HG03460 (cell line): Measurements from ENCODE around the gene GREB1L.
"Not testable (repeated sequence)": the region's sequence is repeated elsewhere in the genome, so short reads cannot be mapped to it uniquely, and the experiment has no call there.

Experiments
- ATAC-seq: cut with Tn5 transposase; IDR thresholded peaks from one replicate; pipeline ENCODE4 v1.9.1; 2021; ENCODE audit not compliant: unreplicated experiment

Gene GREB1L

DNA sequence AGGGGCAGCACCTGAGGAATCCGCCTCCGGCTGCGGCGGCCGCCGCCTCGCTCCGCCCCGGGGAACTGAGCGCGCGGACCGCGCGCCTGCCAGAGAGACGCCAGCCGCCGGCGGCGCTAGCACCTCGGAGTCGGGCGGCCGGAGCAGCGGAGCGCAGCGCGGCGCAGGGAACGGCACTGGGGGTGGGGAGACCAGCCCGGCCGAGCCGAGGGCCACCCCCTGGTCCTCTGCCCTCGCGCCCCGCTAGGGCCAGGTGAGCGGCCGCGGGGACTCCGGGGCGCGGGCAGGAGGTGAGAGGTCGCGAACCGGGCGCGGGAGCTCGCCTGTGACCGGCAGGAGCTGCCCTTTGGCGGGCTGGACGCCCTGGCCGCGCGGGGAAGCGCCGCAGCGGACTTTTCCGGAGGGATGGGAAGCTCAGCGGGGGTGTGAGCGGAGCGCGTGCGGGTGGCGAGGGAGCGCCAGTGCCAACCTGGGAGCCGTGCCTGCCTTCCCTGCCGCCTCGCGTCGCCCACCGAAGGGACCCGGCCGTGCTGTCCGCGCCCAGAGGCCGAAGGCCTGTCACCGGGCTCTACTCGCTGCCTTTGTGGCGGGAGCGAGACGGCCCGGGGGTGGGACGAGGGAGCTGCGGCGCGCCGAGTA, at the start of gene GREB1L:
Gene GREB1L, plus strand, starts transcription at position 92 of the 639 bp plus-strand sequence. CDS start 141,287 bp downstream, outside the sequence.
- no peak for ATAC-seq

DNA sequence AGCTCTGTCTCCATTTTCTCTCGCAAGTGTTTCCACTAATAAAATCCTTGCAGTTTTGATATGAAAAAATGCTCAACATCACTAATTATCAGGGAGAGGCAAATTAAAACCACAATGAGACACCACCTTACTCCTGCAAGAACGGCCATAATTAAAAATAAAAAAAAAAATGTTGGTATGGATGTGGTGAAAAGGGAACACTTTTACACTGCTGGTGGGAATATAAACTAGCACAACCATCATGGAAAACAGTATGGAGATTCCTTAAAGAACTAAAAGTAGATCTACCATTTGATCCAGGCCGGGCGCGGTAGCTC, 49.8 kb upstream of the GREB1L start:
- no peak for ATAC-seq

- ATAC-seq, result no peak
Measured at GRCh38 chr18:21194871-21195771, 46.9 kb upstream of the GREB1L start.

- ATAC-seq, result no peak
Measured at GRCh38 chr18:21196426-21196825, 45.6 kb upstream of the GREB1L start.

GRCh38 chr18:21203126-21203525, 38.9 kb upstream of the GREB1L start:
- no peak for ATAC-seq

GRCh38 chr18:21203542-21204241, 38.3 kb upstream of the GREB1L start:
- ATAC-seq, result no peak

DNA sequence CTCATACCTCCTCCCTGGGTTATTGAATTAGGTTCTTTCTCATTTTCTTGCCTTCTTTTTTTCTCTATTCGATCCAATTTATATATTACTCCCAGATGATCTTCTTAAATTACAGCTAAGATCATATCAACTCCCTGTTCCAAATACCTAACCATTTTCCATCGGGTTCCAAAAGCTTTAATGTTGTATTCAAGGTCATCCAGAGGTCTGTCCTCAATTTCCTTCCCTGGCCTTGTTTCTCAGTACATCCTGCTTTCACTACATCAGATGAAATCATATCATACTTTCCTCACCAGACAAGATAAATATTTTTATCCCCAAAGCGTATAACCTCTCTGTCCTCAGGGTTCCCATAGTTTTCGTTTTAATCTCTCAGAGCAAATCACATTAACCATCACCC, 36.3 kb upstream of the GREB1L start:
- ATAC-seq, result no peak

DNA sequence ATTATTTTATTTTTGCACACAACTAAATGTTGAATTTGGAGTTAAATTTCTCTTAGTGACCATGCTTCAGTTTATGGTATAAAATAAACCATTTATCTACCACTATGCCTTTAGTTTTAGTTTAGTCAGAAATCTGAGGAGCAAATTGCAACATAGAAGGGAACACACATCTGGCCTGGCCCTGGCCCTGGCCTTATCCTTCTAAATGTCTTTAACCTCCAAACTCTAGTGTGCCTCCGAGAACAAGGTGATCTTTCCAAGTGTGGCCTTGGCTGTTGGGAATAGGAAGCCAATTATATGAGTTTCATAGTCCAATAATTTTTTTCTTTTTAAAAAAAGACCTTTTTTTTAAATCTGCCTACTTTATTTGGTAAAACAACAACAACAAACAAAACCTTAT, 31.8 kb upstream of the GREB1L start:
- ATAC-seq, result no peak

DNA sequence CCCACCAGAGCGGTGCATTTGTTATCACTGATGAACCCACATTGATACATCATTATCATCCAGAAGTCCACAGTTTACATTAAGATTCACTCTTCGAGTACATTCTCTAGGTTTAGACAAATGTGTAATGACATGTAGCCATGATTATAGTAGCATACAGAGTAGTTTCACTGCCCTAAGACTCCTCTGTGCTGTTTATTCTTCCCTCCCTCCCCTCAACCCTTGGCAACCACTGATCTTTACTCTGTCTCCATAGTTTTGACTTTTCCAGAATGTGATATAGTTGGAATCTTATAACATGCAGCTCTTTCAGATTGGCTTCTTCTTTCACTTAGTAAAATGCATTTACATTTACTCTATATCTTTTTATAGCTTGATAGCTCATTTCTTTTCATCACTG, 31.2 kb upstream of the GREB1L start:
- no peak for ATAC-seq

DNA sequence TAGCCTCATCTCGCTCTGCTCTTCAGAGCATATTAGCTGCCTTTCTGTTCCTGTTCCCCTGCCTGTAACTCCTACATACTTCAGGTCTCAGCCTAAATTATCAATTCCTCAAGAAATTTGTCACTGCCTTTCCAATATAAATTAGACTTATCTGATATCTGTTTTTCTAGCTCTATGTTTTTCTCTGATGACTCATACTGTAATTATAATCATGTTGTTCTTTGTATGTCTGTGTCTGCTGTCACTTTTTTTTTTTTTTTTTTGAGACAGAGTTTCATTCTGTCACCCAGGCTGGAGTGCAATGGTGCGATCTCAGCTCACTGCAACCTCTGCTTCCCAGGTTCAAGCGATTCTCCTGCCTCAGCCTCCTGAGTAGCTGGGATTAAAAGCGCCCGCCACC, 27.6 kb upstream of the GREB1L start:
- not testable (repeated sequence) for ATAC-seq

DNA sequence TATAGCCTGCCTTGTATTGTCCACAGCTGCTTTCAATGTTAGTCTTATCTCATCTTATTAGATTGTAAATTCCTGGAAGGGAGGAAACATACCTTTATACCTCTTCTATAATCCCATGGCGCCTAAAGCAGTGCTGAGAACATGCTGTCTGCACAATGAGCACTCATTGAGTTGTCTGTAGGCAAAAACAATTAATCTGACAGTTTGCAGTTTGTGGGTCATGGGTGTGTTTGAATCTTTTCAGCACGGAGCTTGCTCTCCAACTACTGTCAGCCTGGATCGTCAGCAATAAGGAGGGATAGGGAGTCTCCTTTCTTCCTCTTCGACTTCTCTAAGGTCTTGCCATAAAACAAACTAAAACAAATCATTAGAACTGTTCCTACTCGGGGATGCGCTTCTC, 26.5 kb upstream of the GREB1L start:
- ATAC-seq, result no peak

DNA sequence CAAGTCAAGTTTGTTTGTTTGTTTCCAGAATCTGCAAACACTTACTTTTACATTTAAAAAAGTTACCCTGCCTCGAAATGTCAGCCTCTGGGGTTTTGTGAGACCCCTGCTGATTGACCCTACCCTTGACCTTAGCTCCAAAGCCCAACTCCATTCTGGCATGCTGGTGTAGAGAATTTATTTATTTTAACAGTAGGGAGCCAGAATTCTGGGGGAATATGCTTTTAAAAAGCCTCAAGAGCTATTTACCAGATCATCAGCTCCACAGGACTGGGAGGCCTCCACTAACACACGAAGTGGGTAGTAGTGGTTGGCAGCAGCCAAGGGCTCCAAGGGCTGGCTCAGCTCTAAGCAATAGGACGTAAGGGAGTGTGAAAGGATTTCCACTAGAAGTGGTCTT, 23.2 kb upstream of the GREB1L start:
- no peak for ATAC-seq

GRCh38 chr18:21230436-21230835, 11.6 kb upstream of the GREB1L start:
- ATAC-seq, result no peak

DNA sequence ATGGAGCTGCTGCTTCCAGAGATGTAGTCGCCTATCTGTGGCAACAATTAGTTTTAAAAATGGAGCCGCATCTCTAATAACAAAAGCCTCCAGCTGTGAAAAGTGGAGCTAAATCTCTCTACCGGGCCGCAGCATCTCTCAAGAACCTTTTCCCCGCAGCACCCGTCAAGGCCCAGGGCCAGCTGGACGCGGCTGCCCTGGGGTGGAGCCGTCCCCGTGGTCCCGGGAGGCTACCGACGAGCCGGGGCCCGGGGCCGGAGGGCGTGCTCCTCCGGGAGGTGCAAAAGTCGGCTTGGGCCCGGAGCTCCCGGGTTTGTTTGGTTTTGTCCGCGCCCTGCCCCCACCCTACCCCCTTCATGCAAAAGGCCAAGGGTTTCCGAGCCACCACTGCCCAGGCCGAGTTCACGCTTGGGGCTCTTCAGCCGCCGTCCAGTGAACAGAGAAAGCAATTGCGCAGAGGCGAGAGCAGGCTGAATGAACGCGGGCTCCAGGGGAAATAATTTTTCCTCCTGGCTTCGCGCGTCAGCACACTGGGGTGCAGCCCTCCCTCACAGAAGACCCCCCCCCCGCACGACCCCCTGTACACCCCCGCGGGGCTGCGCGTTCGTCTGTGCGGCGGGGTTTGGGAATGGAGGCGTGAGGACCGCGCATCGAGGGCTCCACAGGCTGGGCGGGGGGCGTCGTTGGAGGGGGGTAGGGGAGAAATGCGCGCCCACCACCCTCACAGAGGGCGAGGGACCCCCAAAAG, 557 bp upstream of the GREB1L start:
- ATAC-seq, result no peak

DNA sequence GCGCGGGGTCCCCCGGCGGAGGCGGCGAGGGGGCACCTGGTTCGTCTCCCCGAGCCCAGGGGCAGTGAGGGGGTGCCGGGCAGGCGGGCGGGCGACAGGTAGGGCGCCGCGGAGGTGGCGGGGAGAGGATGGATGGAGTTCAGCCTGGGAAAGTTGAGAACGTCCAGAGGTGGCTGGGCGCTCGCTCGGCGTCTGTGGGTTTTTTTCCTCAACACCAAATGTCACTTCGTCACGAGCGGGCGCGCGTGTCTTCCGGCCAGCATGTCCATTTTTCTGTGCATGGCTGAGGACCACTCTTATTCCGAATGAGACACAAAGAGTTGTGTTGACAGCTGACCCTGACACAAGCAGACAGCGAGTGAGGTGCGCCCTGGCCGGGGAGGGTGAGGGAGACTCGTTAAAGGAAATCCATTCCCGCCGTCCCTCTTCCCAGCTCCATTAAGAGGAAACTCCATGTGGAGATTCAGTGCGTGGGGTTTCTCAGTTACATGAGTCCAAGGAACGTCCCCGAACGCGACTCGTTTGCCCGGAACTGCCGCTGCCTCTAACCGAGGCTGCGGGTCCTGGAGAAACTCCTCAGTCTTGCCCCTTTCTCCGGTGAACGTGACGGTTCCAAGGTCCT, 859 bp downstream of the GREB1L start:
- ATAC-seq, result no peak

GRCh38 chr18:21254576-21254975, 12.5 kb downstream of the GREB1L start:
- ATAC-seq, result no peak

DNA sequence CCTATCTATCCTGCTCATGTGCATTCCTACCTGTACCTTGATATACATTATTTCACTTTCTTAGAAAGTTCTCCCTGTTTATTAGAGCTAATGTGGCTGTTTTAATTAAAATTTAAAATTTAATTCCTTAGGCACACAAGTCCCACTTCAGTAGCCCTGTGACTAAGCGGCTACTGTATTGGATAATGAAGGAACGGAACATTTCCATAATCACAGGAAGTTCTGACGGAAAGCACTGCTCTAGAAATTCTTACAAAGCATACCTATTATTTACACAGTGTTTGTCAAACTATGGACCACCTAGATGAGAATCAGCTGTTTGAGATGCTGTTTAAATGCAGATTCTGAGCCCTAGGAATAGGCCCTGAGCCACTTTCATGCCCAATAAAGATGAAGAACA, 13.2 kb downstream of the GREB1L start:
- ATAC-seq, result no peak

GRCh38 chr18:21257386-21257785, 15.4 kb downstream of the GREB1L start:
- ATAC-seq, result no peak

DNA sequence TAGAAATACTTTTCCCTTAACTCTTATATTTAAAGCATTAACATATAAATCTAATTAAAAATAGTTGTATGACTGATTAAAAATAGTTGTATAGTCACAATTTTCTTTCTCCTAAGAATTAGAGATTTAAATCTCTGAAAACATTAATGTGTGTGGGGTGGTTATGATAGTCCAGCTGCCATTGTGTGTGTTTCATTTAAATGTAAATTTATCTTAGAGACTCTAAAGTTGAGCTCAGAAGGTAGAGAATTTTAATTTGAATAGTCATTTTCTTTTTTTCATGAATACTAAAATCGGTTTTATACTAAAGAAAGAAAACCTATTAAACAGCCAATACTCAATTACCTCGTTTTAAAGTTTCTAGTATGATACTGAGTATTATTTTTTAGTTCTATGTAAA, 18.6 kb downstream of the GREB1L start:
- no peak for ATAC-seq

GRCh38 chr18:21261352-21261751, 19.3 kb downstream of the GREB1L start:
- no peak for ATAC-seq

DNA sequence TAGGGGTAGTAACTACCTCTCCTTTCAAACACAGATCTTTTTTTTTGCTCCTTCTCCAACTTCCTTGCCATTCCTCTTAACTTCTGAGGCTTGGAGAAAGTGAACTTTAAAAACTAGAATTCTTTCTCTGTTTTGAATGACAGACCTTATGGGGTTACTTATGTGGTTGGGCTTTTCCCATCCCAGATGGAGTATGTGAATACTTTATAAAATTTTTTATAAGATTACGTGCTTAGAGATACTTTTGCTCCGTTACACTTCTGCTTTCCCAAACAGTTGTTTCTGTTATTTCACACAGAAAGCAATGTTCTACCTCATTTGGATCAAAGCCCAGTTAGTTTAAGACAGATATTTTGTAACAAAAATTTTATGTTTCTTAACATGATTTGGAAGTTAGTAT, 20.2 kb downstream of the GREB1L start:
- no peak for ATAC-seq
